Activated CD4-positive, CD25-positive, alpha-beta regulatory T cell (primary cell): Measurements from ENCODE around the gene ANKRD35.
A peak's percentile ranks its signal among the peaks of the same experiment; 100 is the strongest.
"Not testable (repeated sequence)": the region's sequence is repeated elsewhere in the genome, so short reads cannot be mapped to it uniquely, and the experiment has no call there.

ENCODE experiments used
- DNase-seq, 4 experiments: peaks; one replicate each; lab custom pipeline; 2025; lab: John Stamatoyannopoulos, UW

ANKRD35 gene

DNA sequence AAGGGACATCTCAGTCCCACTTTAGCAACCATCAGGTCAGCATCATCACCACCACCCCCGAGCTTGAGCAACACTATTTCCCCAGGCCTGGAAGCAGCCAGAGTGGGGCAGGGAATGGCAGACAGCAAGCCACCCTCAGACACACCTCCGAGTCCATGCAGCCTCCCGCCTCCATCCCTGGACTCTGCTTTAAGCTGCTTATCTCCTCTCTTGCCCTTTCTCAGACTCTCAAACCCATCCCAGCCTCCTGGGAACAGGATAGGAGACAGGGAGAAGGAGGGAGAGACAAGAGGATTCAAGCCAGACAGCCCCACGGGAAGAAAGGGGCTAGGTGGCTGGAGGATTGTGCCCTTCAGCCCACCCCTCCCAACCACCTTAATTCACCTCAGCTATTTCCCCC lies 28.5 kb downstream of the ANKRD35 start:
- DNase-seq, result no peak

DNA sequence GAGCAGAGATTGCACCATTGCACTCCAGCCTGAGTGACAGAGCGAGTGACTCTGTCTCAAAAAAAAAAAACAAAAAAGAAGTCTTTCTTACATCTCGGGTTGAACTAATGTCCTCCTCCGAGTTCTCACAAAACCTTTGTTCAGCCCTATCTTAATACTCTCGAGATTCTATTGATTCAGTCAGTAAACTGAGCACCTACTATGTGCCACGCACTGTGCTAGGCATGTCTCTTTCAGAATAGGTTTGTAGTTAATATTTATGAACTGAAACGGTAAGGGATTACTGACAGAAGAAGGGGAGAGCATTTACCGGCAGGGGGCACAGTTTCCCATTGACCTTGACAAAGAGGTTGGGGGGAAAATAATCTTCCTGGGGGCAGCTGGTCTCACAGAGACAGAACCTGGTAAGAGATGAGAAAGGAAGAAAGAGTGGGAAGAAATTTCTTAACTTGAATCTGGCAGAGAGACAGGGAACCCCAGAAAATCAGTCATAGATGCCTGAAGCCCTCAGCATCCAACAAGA lies 30.2 kb downstream of the ANKRD35 start:
- no peak for DNase-seq

DNA sequence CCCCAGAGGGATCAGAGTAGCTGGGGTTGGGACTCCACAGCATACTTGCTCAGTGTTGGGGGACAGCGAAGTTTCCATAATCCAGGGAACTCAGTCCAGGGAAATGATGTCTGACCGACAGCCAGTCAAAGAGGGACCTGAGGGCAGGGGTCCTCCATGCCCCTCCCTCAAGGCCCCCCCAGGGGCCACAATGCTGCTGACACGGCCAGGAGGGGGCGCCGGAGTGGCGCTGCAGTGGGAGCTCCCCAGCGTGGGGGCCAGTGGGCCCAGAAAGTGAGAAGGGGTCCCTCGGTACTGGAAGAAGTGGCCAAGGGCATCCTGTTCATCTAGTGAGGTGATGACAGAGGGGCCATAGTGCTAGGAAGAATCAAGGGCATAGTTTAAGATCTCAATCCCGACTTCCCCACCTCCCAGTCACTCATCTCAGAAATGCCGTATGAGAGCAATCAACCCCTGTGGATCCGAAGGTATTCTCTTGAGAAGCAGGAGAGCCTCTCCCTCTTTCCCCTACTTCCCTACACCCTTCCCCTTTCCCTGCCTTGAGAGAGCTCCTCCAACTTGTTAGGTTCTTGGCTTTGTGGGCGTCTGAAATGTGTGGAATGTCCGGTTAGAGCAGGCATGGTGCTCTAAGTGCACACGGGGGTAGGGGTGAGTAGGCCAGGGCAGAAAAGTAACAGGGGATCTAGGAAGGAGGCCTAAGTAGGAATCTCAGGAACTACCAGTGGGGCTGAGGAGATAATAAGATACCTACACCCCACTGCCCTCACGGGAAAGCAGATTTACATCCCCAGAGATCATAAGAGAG lies 36.1 kb downstream of the ANKRD35 start:
- DNase-seq, result no peak

DNA sequence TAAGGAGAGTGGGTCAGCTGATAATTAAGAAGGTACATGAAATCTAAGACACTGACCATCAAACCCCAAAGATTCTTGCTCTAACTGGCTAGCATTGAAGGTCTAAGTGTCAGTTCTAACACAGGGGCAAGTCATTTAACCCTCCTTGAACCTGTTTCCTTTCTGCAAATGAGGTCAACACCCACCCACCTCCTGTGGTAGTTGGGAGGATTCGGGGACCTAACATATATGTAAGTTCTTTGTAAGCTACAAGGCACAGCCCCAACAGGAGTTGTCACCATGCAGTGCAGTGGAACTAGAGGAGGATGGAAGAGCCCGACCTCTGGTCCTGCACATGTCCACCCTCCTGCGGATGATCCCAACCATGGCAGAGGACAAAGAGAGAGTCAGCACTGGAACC lies 37.8 kb downstream of the ANKRD35 start:
- no peak for DNase-seq

DNA sequence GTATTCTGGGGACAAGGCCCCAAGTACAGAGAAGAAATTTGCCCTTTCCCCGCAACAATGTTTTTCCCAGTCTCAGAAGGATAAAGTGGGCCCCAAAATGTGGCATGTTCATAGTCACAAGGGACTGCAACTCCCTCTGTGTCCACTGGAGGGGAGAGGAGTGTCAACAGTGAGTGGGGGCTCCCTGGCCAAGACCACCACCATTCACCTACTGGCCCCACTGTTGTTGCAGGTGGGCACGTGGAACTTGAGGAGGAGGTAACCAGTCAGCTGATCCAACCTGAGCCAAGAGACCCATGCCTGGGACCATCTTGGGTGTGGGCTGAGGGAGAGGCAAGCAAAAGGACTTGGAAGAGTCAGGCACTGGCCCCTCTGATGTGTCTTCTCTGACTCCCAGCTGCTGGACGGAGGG lies 39.5 kb downstream of the ANKRD35 start:
- DNase-seq, result peak in 1 of 4 experiments; percentile 10

GRCh38 chr1:145845514-145846161 lies 40.0 kb downstream of the ANKRD35 start, which contains the start of gene NUDT17:
Gene NUDT17, plus strand, starts transcription at chr1:145845630. Its CDS starts 11 bp downstream, at chr1:145845641.
- peak; percentile 51 to 67 (median 59) for DNase-seq

DNA sequence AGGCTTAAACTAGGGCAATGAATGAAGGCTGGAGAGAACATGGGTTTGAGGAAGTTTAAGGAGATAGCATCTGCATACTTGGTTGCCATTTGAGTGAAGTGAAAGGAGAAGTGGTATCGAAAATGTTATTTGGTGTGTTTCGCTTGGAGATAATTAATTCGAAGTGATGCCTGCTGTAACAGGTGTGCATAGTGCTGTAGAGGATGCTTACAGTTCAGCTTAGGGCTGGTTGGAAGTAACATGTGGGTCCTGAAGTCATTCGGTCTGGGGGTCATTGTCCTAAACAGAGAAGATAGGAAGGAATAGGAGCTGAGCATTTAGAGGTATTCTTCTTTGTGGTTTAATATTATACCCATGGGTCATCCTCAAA lies 40.5 kb downstream of the ANKRD35 start:
- DNase-seq, result no peak

- no peak for DNase-seq
Measured at GRCh38 chr1:145843031-145843430, 42.6 kb downstream of the ANKRD35 start.

GRCh38 chr1:145837656-145838055 lies 48.0 kb downstream of the ANKRD35 start:
- DNase-seq, result no peak

GRCh38 chr1:145830810-145831209 lies 54.9 kb downstream of the ANKRD35 start:
- DNase-seq, result not testable (repeated sequence)

GRCh38 chr1:145828367-145829026 lies 57.2 kb downstream of the ANKRD35 start:
- DNase-seq, result no peak

DNA sequence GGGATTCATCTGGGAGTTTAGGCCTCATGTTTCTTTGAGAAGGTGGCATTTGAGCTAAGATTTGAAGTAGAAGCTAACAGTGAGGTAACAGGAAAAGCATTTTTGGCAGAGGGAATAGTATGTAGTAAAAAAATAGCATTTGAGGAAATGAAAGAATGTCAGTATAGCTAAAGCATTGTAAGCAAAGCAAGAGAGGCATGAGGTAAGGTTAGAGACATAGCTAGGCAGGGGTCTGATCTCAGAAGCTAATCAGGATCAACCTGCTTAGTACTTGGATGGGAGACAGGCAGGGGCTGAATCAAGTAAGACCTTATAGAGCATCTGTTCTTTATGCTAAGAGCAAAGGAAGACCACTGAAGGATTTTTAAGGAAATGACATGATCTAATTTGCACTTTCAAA lies 57.7 kb downstream of the ANKRD35 start:
- no peak for DNase-seq

DNA sequence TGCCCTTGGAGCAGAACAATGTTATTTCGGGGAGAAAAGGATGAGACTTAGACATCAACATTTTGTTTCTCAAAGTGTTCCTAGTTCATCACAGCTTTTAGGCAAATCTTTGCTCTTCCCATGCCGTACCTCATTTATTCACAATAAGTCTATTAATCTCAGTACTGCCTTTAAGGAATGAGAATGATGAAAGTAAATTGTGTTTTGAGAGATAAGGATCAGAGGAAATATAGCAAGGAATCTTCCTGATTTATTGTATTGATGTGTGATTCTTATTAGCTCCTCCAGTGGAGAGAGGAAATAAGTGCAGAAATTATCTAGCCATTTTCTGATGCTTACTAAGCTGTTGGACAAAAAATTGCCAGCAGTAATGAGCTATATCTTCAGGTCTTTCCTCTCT lies 59.6 kb downstream of the ANKRD35 start:
- no peak for DNase-seq

DNA sequence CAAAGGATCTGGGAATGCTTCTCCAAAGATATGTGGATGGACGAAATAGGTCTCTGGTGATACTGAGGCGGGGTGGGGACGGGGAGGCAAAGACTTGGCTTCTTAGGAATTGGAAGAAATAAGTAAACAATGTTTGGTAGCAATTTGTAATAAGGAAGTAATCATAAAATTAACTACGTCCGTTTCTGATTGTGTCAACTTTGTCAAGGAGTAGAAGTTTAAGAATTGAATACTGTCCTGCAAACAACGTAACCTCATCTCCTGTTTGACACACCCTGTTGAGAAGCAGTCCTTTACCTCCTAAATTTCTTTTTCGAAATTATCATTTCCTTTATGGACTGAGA lies 61.2 kb downstream of the ANKRD35 start:
- DNase-seq, result no peak

GRCh38 chr1:145823565-145824498 lies 61.8 kb downstream of the ANKRD35 start, which contains the start of the genes POLR3C and RNF115:
Gene POLR3C, plus strand, starts transcription at chr1:145824200. Its CDS starts 1,577 bp downstream, at chr1:145825777.
Gene RNF115, minus strand, starts transcription at chr1:145824095. Its CDS starts 222 bp downstream, at chr1:145823873.
- peak; percentile 53 to 79 (median 69) for DNase-seq

GRCh38 chr1:145822779-145823331 lies 62.8 kb downstream of the ANKRD35 start:
- not testable (repeated sequence) for DNase-seq

GRCh38 chr1:145818095-145818494 lies 67.6 kb downstream of the ANKRD35 start:
- not testable (repeated sequence) for DNase-seq
